ENCODE measurements around the gene TMEM198.

Gene TMEM198

DNA sequence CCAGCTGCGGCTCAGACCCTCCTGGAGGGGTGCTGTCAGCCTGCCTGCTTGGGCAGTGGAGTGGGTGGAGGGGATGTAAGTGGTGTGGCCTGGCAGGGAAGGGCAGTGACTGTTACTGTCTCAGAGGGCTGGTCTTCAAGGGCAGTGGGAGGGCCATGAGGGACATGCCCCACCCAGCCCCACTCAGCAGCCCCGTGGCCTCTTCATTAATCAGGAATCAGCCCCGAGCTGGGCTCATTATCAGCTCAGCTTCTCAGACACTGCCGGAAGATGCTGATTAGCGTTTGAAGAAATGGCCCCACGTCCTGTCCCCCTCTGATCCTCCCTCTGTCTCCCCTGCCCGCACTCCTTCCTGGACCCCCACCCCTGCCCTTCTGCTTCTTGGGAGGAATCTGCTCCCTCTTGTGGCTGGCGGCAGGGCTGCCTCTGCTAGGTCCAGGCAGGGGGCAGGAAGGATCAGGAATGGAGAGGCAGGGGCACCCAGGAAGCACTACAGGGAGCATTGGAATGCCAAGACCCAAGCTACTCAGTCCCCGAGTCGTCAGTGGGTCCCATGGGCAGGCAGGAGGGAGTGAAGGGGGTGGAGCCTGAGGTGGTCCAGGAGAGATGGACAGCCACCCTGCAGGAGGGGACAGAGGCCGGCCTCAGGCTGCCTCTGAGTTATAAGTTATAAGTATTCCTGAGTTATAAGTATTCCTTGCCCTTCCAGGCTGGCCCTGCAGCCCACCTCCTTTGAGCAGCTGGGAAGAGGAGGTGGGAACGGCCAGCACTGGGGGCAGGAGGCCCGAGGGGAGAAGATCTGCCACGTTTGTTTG is 22.6 kb upstream of the TMEM198 start:
- Histone ChIP-seq H3K9ac (ENCODE audit: low read depth, low read length, poor library complexity, severe bottlenecking) (peak overlapping the region; percentile 34), H3K9me3 (ENCODE audit: insufficient read depth, low read depth, low read length) (no peaks in the 10 kb centered on the region), H3K36me3 (ENCODE audit: insufficient read depth, low read length) (no peaks in the 10 kb centered on the region), H3K4me1 (ENCODE audit: insufficient read depth, low read length, poor library complexity, severe bottlenecking) (peaks cover 11% of the 10 kb centered on the region), H3K4me3 (ENCODE audit: low read length, poor library complexity, severe bottlenecking) (peak overlapping the region; percentile 66), H4K20me1 (ENCODE audit: insufficient read depth, low read length, poor library complexity, severe bottlenecking) (no peaks in the 10 kb centered on the region), H3K9me2 (replicated peaks; ENCODE audit: low read depth, low read length) (no peaks in the 10 kb centered on the region), H3K4me2 (ENCODE audit: low read depth, low read length, poor library complexity, severe bottlenecking) (peak overlapping the region; percentile 64), H2AFZ (ENCODE audit: low read length) (peak overlapping the region; percentile 82), H3F3A (ENCODE audit: low read depth) (no peaks in the 10 kb centered on the region), H3K79me2 (ENCODE audit: insufficient read depth, low read length) (no peaks in the 10 kb centered on the region), H3K27me3 (ENCODE audit: insufficient read depth, low read length, poor library complexity, severe bottlenecking) (no peaks in the 10 kb centered on the region)
- TF ChIP-seq, protein P1, sequence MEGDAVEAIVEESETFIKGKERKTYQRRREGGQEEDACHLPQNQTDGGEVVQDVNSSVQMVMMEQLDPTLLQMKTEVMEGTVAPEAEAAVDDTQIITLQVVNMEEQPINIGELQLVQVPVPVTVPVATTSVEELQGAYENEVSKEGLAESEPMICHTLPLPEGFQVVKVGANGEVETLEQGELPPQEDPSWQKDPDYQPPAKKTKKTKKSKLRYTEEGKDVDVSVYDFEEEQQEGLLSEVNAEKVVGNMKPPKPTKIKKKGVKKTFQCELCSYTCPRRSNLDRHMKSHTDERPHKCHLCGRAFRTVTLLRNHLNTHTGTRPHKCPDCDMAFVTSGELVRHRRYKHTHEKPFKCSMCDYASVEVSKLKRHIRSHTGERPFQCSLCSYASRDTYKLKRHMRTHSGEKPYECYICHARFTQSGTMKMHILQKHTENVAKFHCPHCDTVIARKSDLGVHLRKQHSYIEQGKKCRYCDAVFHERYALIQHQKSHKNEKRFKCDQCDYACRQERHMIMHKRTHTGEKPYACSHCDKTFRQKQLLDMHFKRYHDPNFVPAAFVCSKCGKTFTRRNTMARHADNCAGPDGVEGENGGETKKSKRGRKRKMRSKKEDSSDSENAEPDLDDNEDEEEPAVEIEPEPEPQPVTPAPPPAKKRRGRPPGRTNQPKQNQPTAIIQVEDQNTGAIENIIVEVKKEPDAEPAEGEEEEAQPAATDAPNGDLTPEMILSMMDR (conservative IDR thresholded peaks at IDR 0.05; ENCODE audit: low read length): peak; percentile 93
- TF ChIP-seq EZH2phosphoT487 (IDR thresholded peaks at IDR 0.05; ENCODE audit: borderline replicate concordance): no peak

DNA sequence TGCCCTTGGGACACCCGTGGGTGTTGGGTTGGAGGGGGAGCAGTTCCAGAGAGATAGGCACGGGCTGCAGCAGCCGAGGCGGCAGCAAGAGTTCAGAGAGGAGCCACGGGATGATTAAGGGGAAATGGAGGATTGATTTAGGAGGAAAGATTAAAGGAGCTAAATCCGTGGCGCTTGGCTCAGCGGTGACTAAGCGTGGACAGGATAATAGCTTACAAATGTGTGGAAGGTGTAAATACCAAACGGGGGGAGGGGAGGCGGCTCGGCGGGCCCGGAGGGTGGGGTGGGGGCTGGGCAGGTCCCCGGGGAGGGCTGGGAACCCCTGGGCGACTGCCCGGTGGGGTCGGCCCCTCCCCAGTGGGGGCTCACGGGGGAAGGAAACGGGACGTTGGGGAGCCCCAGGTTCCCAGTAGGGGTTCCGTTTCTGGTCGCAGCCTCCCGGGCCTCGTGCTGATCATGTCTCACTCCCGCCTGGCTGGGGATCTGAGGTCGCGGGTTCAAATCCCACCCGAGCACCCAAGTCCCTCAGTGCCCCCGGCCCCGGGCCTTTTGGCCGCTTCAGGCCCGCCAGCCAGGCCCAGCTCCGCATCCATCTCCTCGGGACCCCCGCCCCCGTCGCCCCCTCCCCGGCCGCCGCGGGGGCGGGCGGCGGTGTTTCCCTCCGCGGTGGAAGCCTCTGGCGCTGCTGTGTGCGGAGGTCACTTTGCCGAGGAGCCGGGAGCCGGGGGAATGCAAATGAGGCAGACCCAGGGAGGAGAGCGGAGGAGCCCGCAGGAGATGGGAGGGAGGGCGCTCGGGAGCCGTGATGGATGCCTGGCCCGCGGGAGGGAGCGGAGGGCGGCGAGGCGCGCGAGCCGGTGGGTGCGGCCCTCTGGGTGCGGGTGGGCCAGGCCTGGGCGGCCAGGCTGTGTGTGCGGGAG is 21.5 kb upstream of the TMEM198 start:
- TF ChIP-seq, protein P1 (conservative IDR thresholded peaks at IDR 0.05; ENCODE audit: low read length): no peak
- no peak for TF ChIP-seq EZH2phosphoT487 (IDR thresholded peaks at IDR 0.05; ENCODE audit: borderline replicate concordance)
- no peaks in the 10 kb centered on the region for H3K79me2 ChIP-seq (ENCODE audit: insufficient read depth, low read length)
- H3K9ac ChIP-seq (ENCODE audit: low read depth, low read length, poor library complexity, severe bottlenecking): no peak overlapping the region
- peaks cover 11% of the 10 kb centered on the region for H3K4me1 ChIP-seq (ENCODE audit: insufficient read depth, low read length, poor library complexity, severe bottlenecking)
- no peak overlapping the region for H3K4me2 ChIP-seq (ENCODE audit: low read depth, low read length, poor library complexity, severe bottlenecking)
- H3K9me2 ChIP-seq (replicated peaks; ENCODE audit: low read depth, low read length): no peaks in the 10 kb centered on the region
- no peaks in the 10 kb centered on the region for H4K20me1 ChIP-seq (ENCODE audit: insufficient read depth, low read length, poor library complexity, severe bottlenecking)
- no peaks in the 10 kb centered on the region for H3K27me3 ChIP-seq (ENCODE audit: insufficient read depth, low read length, poor library complexity, severe bottlenecking)
- no peak overlapping the region for H3K4me3 ChIP-seq (ENCODE audit: low read length, poor library complexity, severe bottlenecking)
- no peaks in the 10 kb centered on the region for H3K9me3 ChIP-seq (ENCODE audit: insufficient read depth, low read depth, low read length)
- no peaks in the 10 kb centered on the region for H3F3A ChIP-seq (ENCODE audit: low read depth)
- no peaks in the 10 kb centered on the region for H3K36me3 ChIP-seq (ENCODE audit: insufficient read depth, low read length)
- H2AFZ ChIP-seq (ENCODE audit: low read length): peak overlapping the region; percentile 82; the same call in 1 of the 2 replicates

- Histone ChIP-seq H3K9me3 (ENCODE audit: insufficient read depth, low read depth, low read length) (no peaks in the 10 kb centered on the region), H3K4me3 (ENCODE audit: low read length, poor library complexity, severe bottlenecking) (no peak overlapping the region), H3K27me3 (ENCODE audit: insufficient read depth, low read length, poor library complexity, severe bottlenecking) (no peaks in the 10 kb centered on the region), H3K36me3 (ENCODE audit: insufficient read depth, low read length) (no peaks in the 10 kb centered on the region), H3F3A (ENCODE audit: low read depth) (no peaks in the 10 kb centered on the region), H3K4me2 (ENCODE audit: low read depth, low read length, poor library complexity, severe bottlenecking) (no peak overlapping the region), H4K20me1 (ENCODE audit: insufficient read depth, low read length, poor library complexity, severe bottlenecking) (no peaks in the 10 kb centered on the region), H3K4me1 (ENCODE audit: insufficient read depth, low read length, poor library complexity, severe bottlenecking) (peaks cover 11% of the 10 kb centered on the region), H2AFZ (ENCODE audit: low read length) (no peak overlapping the region), H3K9ac (ENCODE audit: low read depth, low read length, poor library complexity, severe bottlenecking) (no peak overlapping the region), H3K79me2 (ENCODE audit: insufficient read depth, low read length) (no peaks in the 10 kb centered on the region), H3K9me2 (replicated peaks; ENCODE audit: low read depth, low read length) (no peaks in the 10 kb centered on the region)
- TF ChIP-seq, protein P1 (conservative IDR thresholded peaks at IDR 0.05; ENCODE audit: low read length): peak; percentile 35
- no peak for TF ChIP-seq EZH2phosphoT487 (IDR thresholded peaks at IDR 0.05; ENCODE audit: borderline replicate concordance)
Observed at GRCh38 chr2:219523031-219523671, 20.7 kb upstream of the TMEM198 start.

Data from Loucy (cell line).